IPS-18a (cell line): ENCODE results near the gene CYBA.

Source experiments
- H3K27ac ChIP-seq: one replicate; pipeline ENCODE4 v1.5.1; 2013; ENCODE audit warnings: low read length
- H3K27me3 ChIP-seq: one replicate; pipeline ENCODE4 v1.6.1; 2013; ENCODE audit warnings: mild to moderate bottlenecking, low read length; ENCODE audit not compliant: control insufficient read depth, insufficient read depth
- H3K36me3 ChIP-seq: one replicate; pipeline ENCODE4 v1.6.1; 2013; ENCODE audit warnings: low read depth, low read length; ENCODE audit not compliant: control insufficient read depth
- H3K4me1 ChIP-seq: one replicate; pipeline ENCODE4 v1.6.1; 2013; ENCODE audit warnings: low read depth, low read length; ENCODE audit not compliant: control insufficient read depth
- H3K4me3 ChIP-seq: one replicate; pipeline ENCODE4 v1.5.1; 2013; ENCODE audit warnings: low read length
- H3K9ac ChIP-seq: one replicate; pipeline ENCODE4 v1.6.1; 2013; ENCODE audit warnings: mild to moderate bottlenecking, low read length, moderate library complexity
- H3K9me3 ChIP-seq: one replicate; pipeline ENCODE4 v1.6.1; 2013; ENCODE audit warnings: low read depth, low read length; ENCODE audit not compliant: control insufficient read depth

Gene CYBA

GRCh38 chr16:88684569-88685155 lies 33.8 kb upstream of the CYBA start:
- Histone ChIP-seq H3K27me3 (peaks cover 33% of the 10 kb centered on the region), H3K36me3 (no peaks in the 10 kb centered on the region), H3K9ac (no peak overlapping the region), H3K4me1 (peaks cover 5% of the 10 kb centered on the region), H3K9me3 (no peaks in the 10 kb centered on the region), H3K4me3 (peak overlapping the region; percentile 68), H3K27ac (no peak overlapping the region)

DNA sequence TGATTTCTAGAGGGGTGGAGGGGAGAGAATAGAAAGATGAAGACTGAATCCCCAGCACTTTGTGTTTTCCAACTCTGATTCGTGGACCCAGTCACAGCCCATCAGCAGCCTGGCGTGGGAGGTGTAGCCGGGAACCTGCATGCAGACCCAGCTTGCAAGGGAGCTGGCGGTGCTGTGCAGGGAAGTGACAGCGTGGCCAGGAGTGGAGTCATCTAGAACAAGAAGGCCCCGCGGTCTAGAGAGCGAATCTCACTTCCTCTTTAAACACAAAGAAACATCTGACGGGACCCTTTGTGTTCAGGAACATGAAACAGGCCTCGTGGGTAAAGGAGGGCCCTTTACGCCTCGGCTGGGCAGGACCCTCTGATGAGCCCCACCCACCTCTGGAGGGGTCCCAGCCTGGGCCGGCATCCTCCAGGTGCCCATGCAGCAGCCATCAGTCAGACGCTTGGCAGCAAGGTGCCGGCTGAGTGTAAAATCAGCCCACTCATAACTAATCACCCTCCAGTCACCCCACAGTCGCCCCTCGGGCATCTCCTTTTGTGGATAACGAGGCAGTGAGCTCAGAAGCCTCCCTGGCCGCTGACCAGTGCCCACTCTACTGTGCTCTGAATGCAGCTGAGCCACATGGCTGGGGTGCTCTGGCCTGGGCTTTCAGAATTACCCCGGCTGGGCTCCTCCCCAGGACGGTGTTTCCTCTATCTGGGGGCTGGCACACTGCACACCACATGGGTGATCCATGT lies 31.0 kb upstream of the CYBA start:
- Histone ChIP-seq H3K9me3 (no peaks in the 10 kb centered on the region), H3K9ac (no peak overlapping the region), H3K27me3 (peaks cover 20% of the 10 kb centered on the region), H3K27ac (no peak overlapping the region), H3K36me3 (no peaks in the 10 kb centered on the region), H3K4me1 (peaks cover 5% of the 10 kb centered on the region), H3K4me3 (no peak overlapping the region)

DNA sequence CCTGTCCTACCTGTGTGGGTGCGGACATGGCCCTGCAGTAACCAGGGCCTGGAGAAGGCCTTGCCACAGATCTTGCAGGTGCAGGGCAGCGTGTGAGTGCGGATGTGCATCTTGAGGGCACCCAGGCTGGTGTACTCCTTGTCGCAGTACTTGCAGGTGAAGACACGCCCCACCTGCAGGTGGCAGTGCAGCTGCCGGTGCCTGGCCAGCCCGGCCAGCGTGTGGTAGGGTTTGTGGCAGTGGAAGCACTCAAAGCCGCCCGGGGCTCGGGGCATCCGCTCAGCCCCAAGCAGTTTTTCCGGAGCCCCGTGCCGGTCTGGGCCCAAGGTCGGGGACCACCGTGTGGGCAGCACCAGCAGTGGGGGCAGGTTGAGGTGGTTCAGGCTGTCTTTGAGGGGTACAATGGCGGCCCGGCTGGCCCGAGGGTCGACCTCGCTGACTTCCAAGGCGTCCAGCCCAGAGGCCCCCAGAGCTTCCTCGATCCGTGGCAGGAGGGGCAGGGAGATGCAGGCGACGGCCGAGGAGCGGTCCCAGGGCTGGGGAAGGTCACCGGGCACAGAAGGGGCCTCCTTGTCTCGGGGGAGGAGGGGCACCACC lies 30.3 kb upstream of the CYBA start:
- Histone ChIP-seq H3K9ac (no peak overlapping the region), H3K36me3 (no peaks in the 10 kb centered on the region), H3K4me3 (no peak overlapping the region), H3K27me3 (peaks cover 16% of the 10 kb centered on the region), H3K9me3 (no peaks in the 10 kb centered on the region), H3K4me1 (peaks cover 5% of the 10 kb centered on the region), H3K27ac (no peak overlapping the region)

DNA sequence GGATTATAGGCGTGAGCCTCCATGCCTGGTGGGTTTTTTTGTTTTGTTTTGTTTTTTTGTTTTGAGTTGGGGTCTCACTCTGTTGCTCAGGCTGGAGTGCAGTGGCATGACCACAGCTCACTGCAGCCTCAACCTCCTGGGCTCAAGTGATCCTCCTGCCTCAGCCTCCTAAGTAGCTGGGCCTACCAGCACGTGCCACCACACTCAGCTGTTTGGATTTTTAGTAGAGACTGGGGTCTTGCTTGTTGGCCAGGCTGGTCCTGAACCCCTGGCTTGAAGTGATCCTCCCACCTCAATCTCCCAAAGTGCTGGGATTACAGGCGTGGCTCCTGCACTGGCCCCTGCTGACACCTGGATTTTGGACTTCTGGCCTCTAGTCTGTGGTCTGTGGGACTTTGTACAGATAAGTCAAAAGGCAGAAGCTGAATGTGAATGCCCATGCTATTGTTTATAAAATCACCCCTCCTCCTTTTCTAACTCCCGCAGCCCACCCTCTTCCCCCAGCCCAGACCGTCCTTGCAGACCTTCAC lies 29.8 kb upstream of the CYBA start:
- no peak overlapping the region for H3K27ac ChIP-seq

GRCh38 chr16:88678224-88678979 lies 27.5 kb upstream of the CYBA start:
- no peaks in the 10 kb centered on the region for H3K27me3 ChIP-seq
- no peaks in the 10 kb centered on the region for H3K4me1 ChIP-seq
- H3K9me3 ChIP-seq, result no peaks in the 10 kb centered on the region
- no peak overlapping the region for H3K4me3 ChIP-seq
- H3K36me3 ChIP-seq, result no peaks in the 10 kb centered on the region
- H3K27ac ChIP-seq, result no peak overlapping the region
- no peak overlapping the region for H3K9ac ChIP-seq

More for the DNA sequence above, 29.8 kb upstream of the CYBA start:
- Histone ChIP-seq H3K36me3 (no peaks in the 10 kb centered on the region), H3K4me3 (no peak overlapping the region), H3K9ac (no peak overlapping the region), H3K9me3 (no peaks in the 10 kb centered on the region), H3K27me3 (peaks cover 11% of the 10 kb centered on the region), H3K4me1 (peaks cover 5% of the 10 kb centered on the region)

DNA sequence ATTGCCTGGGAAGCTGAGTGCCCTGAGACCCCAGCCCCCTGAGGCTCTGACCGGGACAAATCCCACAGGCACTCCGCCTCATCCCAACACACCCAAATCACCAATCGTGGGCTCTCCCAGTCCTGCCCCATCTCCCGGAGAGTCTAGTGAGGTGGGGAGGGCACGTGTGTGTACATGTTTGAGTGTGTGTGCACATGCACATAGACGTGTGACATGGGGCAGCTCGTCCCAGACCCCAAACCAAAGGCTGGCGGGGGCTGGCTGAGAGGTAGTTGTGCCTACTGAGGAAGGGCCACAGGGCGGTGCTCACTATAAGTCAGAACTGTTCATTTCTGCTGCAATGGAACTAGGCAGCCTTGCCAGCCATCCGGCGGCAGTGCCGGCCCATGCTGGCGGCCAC lies 26.9 kb upstream of the CYBA start:
- H3K4me3 ChIP-seq, result no peak overlapping the region
- no peak overlapping the region for H3K9ac ChIP-seq
- H3K9me3 ChIP-seq, result no peaks in the 10 kb centered on the region
- H3K27ac ChIP-seq, result no peak overlapping the region
- no peaks in the 10 kb centered on the region for H3K4me1 ChIP-seq
- H3K36me3 ChIP-seq, result no peaks in the 10 kb centered on the region
- H3K27me3 ChIP-seq, result no peaks in the 10 kb centered on the region

DNA sequence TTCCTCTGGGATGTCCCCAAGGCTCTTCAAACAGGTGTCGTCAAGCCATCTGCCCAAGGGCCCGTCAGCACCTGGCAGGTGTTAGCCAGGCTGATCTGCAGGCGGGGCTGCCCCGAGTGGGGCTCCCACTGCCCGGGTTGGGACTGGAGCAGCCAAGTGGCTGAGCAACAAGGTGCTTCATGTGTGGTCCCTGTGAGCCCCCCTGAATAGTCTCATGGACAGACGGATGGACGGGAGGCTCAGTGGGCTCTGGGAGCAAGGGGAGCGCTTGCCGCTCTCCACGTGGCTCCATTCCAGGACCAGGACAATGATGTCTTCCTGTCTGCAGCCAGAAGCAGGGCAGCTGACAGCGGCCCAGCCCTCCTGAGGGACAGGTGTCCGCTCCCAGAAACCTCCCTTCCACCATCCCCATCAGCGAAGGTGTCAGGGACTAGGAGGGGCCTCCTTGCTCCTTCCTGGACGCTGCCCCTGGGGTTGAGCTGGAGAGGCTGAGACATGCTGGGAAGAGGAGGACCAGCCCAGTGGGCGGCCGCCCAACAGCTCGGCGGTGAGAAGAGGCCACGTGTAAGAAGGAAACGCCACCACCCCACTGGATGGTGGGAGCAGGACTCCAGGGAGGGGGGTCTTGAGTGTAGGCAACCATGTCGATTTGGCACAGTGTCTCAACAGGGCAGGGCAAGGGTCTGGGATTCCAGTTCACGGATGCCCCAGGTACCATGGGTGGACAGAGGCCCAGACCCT lies 25.8 kb upstream of the CYBA start:
- no peak overlapping the region for H3K9ac ChIP-seq
- no peaks in the 10 kb centered on the region for H3K4me1 ChIP-seq
- no peak overlapping the region for H3K4me3 ChIP-seq
- H3K27ac ChIP-seq, result no peak overlapping the region
- no peaks in the 10 kb centered on the region for H3K27me3 ChIP-seq
- H3K9me3 ChIP-seq, result no peaks in the 10 kb centered on the region
- H3K36me3 ChIP-seq, result no peaks in the 10 kb centered on the region

DNA sequence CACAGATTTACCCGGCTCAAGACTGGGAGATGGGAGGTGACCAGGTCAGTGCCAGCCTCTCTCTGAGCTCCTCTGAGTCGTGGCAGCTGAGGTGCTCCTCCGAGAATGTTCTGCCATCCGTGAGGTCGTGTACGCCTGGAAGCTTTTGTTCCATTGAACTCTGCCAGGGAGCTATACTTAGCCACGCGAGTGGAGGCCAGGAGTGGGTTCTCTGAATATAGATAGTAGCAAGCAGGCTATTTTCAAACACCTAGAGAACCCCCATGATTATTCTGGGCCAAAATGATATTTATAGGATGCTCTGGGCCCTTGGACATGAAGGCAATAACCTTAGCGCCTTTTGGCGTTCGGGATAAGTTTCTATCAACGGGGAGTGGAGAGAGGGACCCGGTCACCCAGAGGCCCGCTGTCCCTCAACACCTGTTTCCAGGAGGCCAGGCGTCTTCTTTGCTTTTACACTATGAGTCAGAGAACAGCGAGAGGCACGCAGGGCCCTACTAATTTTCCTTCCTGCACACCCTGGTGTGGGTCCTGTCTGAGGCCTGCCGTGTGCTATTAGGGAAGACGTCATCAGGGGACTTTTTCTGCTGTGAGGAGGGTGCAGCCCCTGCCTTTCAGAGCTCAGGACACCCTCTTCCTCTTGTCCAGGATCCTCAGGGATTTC lies 23.0 kb upstream of the CYBA start:
- Histone ChIP-seq H3K27me3 (no peaks in the 10 kb centered on the region), H3K4me3 (no peak overlapping the region), H3K36me3 (no peaks in the 10 kb centered on the region), H3K4me1 (no peaks in the 10 kb centered on the region), H3K27ac (no peak overlapping the region), H3K9me3 (no peaks in the 10 kb centered on the region), H3K9ac (no peak overlapping the region)

DNA sequence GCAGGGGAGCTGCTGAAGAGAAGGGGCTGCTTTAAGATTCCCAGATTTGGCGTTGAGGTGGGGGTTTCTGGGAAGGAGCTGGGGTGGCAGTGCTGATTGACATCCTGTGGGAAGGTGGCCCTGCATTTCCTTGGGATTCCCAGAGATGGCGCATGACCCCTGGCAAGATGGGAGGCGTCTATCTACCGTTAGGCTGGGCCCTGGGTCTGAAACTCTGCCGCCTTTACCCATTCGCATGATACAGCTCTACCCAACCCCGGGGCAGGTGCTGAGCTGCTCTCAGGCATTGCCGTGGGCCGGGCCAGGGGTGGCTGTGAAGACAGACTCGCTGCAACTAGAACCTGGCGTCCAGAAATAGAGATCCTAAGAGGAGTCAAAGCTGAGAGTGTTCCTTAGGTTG lies 21.9 kb upstream of the CYBA start:
- Histone ChIP-seq H3K27ac (no peak overlapping the region), H3K36me3 (no peaks in the 10 kb centered on the region), H3K9ac (no peak overlapping the region), H3K9me3 (no peaks in the 10 kb centered on the region), H3K4me1 (no peaks in the 10 kb centered on the region), H3K27me3 (no peaks in the 10 kb centered on the region), H3K4me3 (no peak overlapping the region)

DNA sequence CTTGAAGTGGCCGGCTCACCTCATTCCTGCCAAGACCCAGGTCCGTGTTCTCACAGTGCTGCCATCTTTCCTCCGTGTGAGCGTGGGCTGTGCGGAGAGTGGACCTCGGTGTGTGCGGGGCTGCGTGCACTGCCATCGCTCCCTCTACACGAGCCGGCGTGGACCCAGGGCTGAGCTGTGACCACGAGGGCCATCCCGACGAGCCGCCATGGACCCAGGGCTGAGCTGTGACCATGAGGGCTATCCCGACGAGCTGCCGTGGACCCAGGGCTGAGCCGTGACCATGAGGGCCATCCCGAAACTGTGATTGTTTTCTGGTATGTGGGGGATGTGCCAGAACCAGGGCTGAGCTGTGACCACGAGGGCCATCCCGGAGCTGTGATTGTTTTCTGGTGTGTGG lies 21.0 kb upstream of the CYBA start:
- Histone ChIP-seq H3K4me1 (no peaks in the 10 kb centered on the region), H3K36me3 (no peaks in the 10 kb centered on the region), H3K27ac (no peak overlapping the region), H3K9me3 (no peaks in the 10 kb centered on the region), H3K9ac (no peak overlapping the region), H3K4me3 (no peak overlapping the region), H3K27me3 (no peaks in the 10 kb centered on the region)
